ENCODE data around the gene NUDT21.

GRCh38 chr16:56436258-56436657 is 14.9 kb downstream of the NUDT21 start:
- TF ChIP-seq POLR2A (IDR thresholded peaks at IDR 0.05) = no peak
- TF ChIP-seq, protein P1, sequence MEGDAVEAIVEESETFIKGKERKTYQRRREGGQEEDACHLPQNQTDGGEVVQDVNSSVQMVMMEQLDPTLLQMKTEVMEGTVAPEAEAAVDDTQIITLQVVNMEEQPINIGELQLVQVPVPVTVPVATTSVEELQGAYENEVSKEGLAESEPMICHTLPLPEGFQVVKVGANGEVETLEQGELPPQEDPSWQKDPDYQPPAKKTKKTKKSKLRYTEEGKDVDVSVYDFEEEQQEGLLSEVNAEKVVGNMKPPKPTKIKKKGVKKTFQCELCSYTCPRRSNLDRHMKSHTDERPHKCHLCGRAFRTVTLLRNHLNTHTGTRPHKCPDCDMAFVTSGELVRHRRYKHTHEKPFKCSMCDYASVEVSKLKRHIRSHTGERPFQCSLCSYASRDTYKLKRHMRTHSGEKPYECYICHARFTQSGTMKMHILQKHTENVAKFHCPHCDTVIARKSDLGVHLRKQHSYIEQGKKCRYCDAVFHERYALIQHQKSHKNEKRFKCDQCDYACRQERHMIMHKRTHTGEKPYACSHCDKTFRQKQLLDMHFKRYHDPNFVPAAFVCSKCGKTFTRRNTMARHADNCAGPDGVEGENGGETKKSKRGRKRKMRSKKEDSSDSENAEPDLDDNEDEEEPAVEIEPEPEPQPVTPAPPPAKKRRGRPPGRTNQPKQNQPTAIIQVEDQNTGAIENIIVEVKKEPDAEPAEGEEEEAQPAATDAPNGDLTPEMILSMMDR (IDR thresholded peaks at IDR 0.05) = no peak
